ENCODE measurements around the gene MAP1LC3B. TPM values are rescaled to one million over a fixed set of nuclear protein-coding genes. Genes with fewer than 3 reads are reported as not detected.

The MAP1LC3B gene
- total RNA-seq, 1 donor, result 44.5 TPM

- no peak overlapping the region for H2AFZ ChIP-seq (ENCODE audit: low read length)
- no peak overlapping the region for H3K4me2 ChIP-seq (ENCODE audit: insufficient read depth, low read length)
- H3K4me3 ChIP-seq (ENCODE audit: insufficient read depth, low read length), result no peak overlapping the region
- peaks cover 57% of the 10 kb centered on the region for H4K20me1 ChIP-seq (ENCODE audit: insufficient read depth, low read length)
- no peaks in the 10 kb centered on the region for H3K4me1 ChIP-seq (ENCODE audit: insufficient read depth, low read length)
- TF ChIP-seq CTCF (IDR thresholded peaks at IDR 0.05; ENCODE audit: extremely low read depth, low read depth, low read length), result no peak
- H3K36me3 ChIP-seq (ENCODE audit: insufficient read depth, low read length), result peaks cover 22% of the 10 kb centered on the region
- DNase-seq (ENCODE audit: insufficient read length, low spot score, missing footprints), result no peak
- H3K27me3 ChIP-seq (ENCODE audit: insufficient read depth, low read length), result no peaks in the 10 kb centered on the region
- H3K27ac ChIP-seq (ENCODE audit: low read depth, low read length), result no peak overlapping the region
- no peaks in the 10 kb centered on the region for H3K9me3 ChIP-seq (ENCODE audit: low read depth, low read length)
- H3K79me2 ChIP-seq (ENCODE audit: insufficient read depth, low read length), result peaks cover 87% of the 10 kb centered on the region
Measured at GRCh38 chr16:87365021-87365713, 27.0 kb upstream of the MAP1LC3B start.

- Histone ChIP-seq H3K4me1 (ENCODE audit: insufficient read depth, low read length) (no peaks in the 10 kb centered on the region), H3K36me3 (ENCODE audit: insufficient read depth, low read length) (peaks cover 17% of the 10 kb centered on the region), H3K4me2 (ENCODE audit: insufficient read depth, low read length) (no peak overlapping the region), H3K79me2 (ENCODE audit: insufficient read depth, low read length) (peaks cover 87% of the 10 kb centered on the region), H3K4me3 (ENCODE audit: insufficient read depth, low read length) (no peak overlapping the region), H2AFZ (ENCODE audit: low read length) (no peak overlapping the region), H4K20me1 (ENCODE audit: insufficient read depth, low read length) (peaks cover 60% of the 10 kb centered on the region), H3K9me3 (ENCODE audit: low read depth, low read length) (no peaks in the 10 kb centered on the region), H3K27me3 (ENCODE audit: insufficient read depth, low read length) (no peaks in the 10 kb centered on the region), H3K27ac (ENCODE audit: low read depth, low read length) (no peak overlapping the region)
- DNase-seq (ENCODE audit: insufficient read length, low spot score, missing footprints), result no peak
- no peak for TF ChIP-seq CTCF (IDR thresholded peaks at IDR 0.05; ENCODE audit: extremely low read depth, low read depth, low read length)
Measured at GRCh38 chr16:87366288-87366687, 25.8 kb upstream of the MAP1LC3B start.

GRCh38 chr16:87366930-87367329, 25.2 kb upstream of the MAP1LC3B start:
- no peak for TF ChIP-seq CTCF (IDR thresholded peaks at IDR 0.05; ENCODE audit: extremely low read depth, low read depth, low read length)
- Histone ChIP-seq H3K9me3 (ENCODE audit: low read depth, low read length) (no peaks in the 10 kb centered on the region), H2AFZ (ENCODE audit: low read length) (no peak overlapping the region), H3K4me3 (ENCODE audit: insufficient read depth, low read length) (no peak overlapping the region), H3K4me1 (ENCODE audit: insufficient read depth, low read length) (no peaks in the 10 kb centered on the region), H3K79me2 (ENCODE audit: insufficient read depth, low read length) (peaks cover 87% of the 10 kb centered on the region), H3K4me2 (ENCODE audit: insufficient read depth, low read length) (no peak overlapping the region), H3K27ac (ENCODE audit: low read depth, low read length) (no peak overlapping the region), H3K27me3 (ENCODE audit: insufficient read depth, low read length) (no peaks in the 10 kb centered on the region), H4K20me1 (ENCODE audit: insufficient read depth, low read length) (peaks cover 56% of the 10 kb centered on the region), H3K36me3 (ENCODE audit: insufficient read depth, low read length) (peaks cover 11% of the 10 kb centered on the region)
- DNase-seq (ENCODE audit: insufficient read length, low spot score, missing footprints), result no peak

GRCh38 chr16:87367529-87367928, 24.6 kb upstream of the MAP1LC3B start:
- H3K9me3 ChIP-seq (ENCODE audit: low read depth, low read length), result no peaks in the 10 kb centered on the region
- peaks cover 56% of the 10 kb centered on the region for H4K20me1 ChIP-seq (ENCODE audit: insufficient read depth, low read length)
- no peaks in the 10 kb centered on the region for H3K4me1 ChIP-seq (ENCODE audit: insufficient read depth, low read length)
- no peak for DNase-seq (ENCODE audit: insufficient read length, low spot score, missing footprints)
- H3K27ac ChIP-seq (ENCODE audit: low read depth, low read length), result no peak overlapping the region
- H3K4me3 ChIP-seq (ENCODE audit: insufficient read depth, low read length), result no peak overlapping the region
- peaks cover 89% of the 10 kb centered on the region for H3K79me2 ChIP-seq (ENCODE audit: insufficient read depth, low read length)
- no peak for TF ChIP-seq CTCF (IDR thresholded peaks at IDR 0.05; ENCODE audit: extremely low read depth, low read depth, low read length)
- peaks cover 5% of the 10 kb centered on the region for H3K36me3 ChIP-seq (ENCODE audit: insufficient read depth, low read length)
- no peak overlapping the region for H3K4me2 ChIP-seq (ENCODE audit: insufficient read depth, low read length)
- no peak overlapping the region for H2AFZ ChIP-seq (ENCODE audit: low read length)
- H3K27me3 ChIP-seq (ENCODE audit: insufficient read depth, low read length), result no peaks in the 10 kb centered on the region
